Smooth muscle cell (in vitro differentiated cells): ENCODE measurements around the gene DHRS7C. TPM values are rescaled to one million over a fixed set of nuclear protein-coding genes. Genes with fewer than 3 reads are reported as not detected.
A peak's percentile ranks its signal among the peaks of the same experiment; 100 is the strongest.

ENCODE experiments used
- DNase-seq: peaks from one replicate; lab custom pipeline; 2025; ENCODE audit not compliant: unreplicated experiment; lab: John Stamatoyannopoulos, UW
- H2AFZ ChIP-seq: fragments of 200-600 bp; sonication (generic); 2 replicates; pipeline ENCODE4 v1.6.0; 2016; ENCODE audit warnings: antibody characterized with exemption, low read depth, mild to moderate bottlenecking
- H3F3A ChIP-seq: fragments of 200-600 bp; sonication (generic); 2 replicates; pipeline ENCODE4 v1.6.0; 2017; ENCODE audit warnings: antibody characterized with exemption, low read depth
- H3K27ac ChIP-seq: fragments of 200-600 bp; sonication (generic); 2 replicates; pipeline ENCODE4 v1.5.1; 2016; ENCODE audit warnings: low read depth, mild to moderate bottlenecking
- H3K27me3 ChIP-seq: fragments of 200-600 bp; sonication (generic); 2 replicates; pipeline ENCODE4 v1.6.1; 2016; ENCODE audit warnings: low read depth, mild to moderate bottlenecking
- H3K36me3 ChIP-seq: fragments of 200-600 bp; sonication (generic); 2 replicates; pipeline ENCODE4 v1.5.1; 2016; ENCODE audit warnings: low read depth
- H3K4me1 ChIP-seq: fragments of 200-600 bp; sonication (generic); 2 replicates; pipeline ENCODE4 v1.5.1; 2016; ENCODE audit warnings: low read depth
- H3K4me2 ChIP-seq: fragments of 200-600 bp; sonication (generic); 2 replicates; pipeline ENCODE4 v1.6.0; 2016; ENCODE audit warnings: mild to moderate bottlenecking
- H3K4me3 ChIP-seq: fragments of 200-600 bp; sonication (generic); 2 replicates; pipeline ENCODE4 v1.5.1; 2016; ENCODE audit warnings: mild to moderate bottlenecking
- H3K79me2 ChIP-seq: fragments of 200-600 bp; sonication (generic); 2 replicates; pipeline ENCODE4 v1.6.0; 2016; ENCODE audit warnings: low read depth, mild to moderate bottlenecking
- H3K9ac ChIP-seq: fragments of 200-600 bp; sonication (generic); 2 replicates; pipeline ENCODE4 v1.6.0; 2016; ENCODE audit warnings: low read depth
- H3K9me3 ChIP-seq: fragments of 200-600 bp; sonication (generic); replicated peaks from 2 replicates; pipeline ENCODE4 v1.5.1; 2016; ENCODE audit warnings: low read depth
- H4K20me1 ChIP-seq: fragments of 200-600 bp; sonication (generic); 2 replicates; pipeline ENCODE4 v1.6.0; 2016; ENCODE audit warnings: low read depth
- WGBS: methylation state at CpG from one replicate; pipeline ENCODE4 v1.1.7; 2016; ENCODE audit warnings: low lambda C conversion rate; 5-methylcytosine and 5-hydroxymethylcytosine counted together
- polyA plus RNA-seq: library from polyadenylated mRNA; unstranded; fragments of >200 nt; fragmentation: Nextera tagmentation; extraction: Ambion mirVana; gene quantifications from 2 replicates; pipeline ENCODE4 v1.2.1, GENCODE V29; 2016
- total RNA-seq: library from RNA; depleted of rRNA; stranded (reverse); fragments of >200 nt; gene quantifications from 2 replicates; pipeline ENCODE4 v1.2.3, GENCODE V29; 2014
- TF ChIP-seq, protein P1 (sequence below): fragments of 200-600 bp; sonication (generic); IDR thresholded peaks from 2 replicates; pipeline ENCODE4 v1.5.1; 2017; ENCODE audit warnings: borderline replicate concordance, mild to moderate bottlenecking, antibody characterized with exemption; ENCODE audit not compliant: insufficient read depth, poor library complexity, severe bottlenecking

The DHRS7C gene
- total and polyA plus RNA-seq, 2 experiments from 2014 or later, result not detected

DNA sequence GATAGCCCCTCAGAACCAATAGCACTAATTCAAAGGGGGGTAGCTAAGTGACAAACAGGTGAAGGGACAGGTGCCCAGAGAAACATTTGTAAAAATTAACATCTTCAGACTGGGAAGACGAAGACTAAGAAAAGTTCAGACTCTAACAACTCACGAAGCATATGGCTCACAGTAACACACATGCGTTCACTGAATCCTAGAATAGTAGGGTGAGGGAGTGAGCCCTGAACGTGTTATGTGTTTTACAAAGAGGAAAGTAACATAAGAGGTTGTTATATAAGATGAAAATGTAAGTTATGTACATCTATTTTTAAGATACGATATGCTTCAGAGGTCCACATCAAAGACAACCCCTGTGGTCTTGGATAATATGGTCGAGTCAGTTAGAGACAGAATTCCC lies 15.3 kb upstream of the DHRS7C start:
- no peak overlapping the region for H2AFZ ChIP-seq
- H3K79me2 ChIP-seq, result no peaks in the 10 kb centered on the region
- H3K4me2 ChIP-seq, result no peak overlapping the region
- no peaks in the 10 kb centered on the region for H3K4me1 ChIP-seq
- H3K9me3 ChIP-seq, result no peaks in the 10 kb centered on the region
- H4K20me1 ChIP-seq, result no peaks in the 10 kb centered on the region
- H3K27ac ChIP-seq, result no peak overlapping the region
- no peak for DNase-seq
- no peak overlapping the region for H3K9ac ChIP-seq
- no peaks in the 10 kb centered on the region for H3K36me3 ChIP-seq
- 84% methylated on average over 6 of the region's 6 CpGs for WGBS
- no peak overlapping the region for H3K4me3 ChIP-seq
- TF ChIP-seq, protein P1, sequence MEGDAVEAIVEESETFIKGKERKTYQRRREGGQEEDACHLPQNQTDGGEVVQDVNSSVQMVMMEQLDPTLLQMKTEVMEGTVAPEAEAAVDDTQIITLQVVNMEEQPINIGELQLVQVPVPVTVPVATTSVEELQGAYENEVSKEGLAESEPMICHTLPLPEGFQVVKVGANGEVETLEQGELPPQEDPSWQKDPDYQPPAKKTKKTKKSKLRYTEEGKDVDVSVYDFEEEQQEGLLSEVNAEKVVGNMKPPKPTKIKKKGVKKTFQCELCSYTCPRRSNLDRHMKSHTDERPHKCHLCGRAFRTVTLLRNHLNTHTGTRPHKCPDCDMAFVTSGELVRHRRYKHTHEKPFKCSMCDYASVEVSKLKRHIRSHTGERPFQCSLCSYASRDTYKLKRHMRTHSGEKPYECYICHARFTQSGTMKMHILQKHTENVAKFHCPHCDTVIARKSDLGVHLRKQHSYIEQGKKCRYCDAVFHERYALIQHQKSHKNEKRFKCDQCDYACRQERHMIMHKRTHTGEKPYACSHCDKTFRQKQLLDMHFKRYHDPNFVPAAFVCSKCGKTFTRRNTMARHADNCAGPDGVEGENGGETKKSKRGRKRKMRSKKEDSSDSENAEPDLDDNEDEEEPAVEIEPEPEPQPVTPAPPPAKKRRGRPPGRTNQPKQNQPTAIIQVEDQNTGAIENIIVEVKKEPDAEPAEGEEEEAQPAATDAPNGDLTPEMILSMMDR, result no peak
- H3K27me3 ChIP-seq, result peaks cover 5% of the 10 kb centered on the region
- H3F3A ChIP-seq, result no peaks in the 10 kb centered on the region

DNA sequence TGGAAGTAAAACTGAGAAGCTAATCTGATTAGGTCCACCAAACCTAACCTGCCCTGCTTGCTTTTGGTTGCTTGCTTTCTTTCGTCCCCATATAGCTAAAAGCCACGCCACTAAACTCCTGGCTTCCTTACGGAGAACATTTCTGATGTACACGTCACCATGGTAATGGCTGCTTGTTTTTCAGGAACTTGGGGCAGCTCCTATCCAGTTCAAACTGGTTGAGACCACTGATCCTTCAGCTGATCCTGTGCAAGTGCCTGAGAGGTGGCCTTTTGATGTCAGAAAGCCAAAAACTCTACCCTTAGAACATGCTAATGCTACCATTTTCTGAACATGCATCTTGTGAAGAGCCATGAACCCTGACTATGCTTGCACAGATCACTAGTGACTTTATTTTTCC lies 14.4 kb upstream of the DHRS7C start:
- no peaks in the 10 kb centered on the region for H3K36me3 ChIP-seq
- H3K4me3 ChIP-seq, result no peak overlapping the region
- no peak overlapping the region for H3K4me2 ChIP-seq
- peaks cover 5% of the 10 kb centered on the region for H3K27me3 ChIP-seq
- TF ChIP-seq, protein P1, result no peak
- no peaks in the 10 kb centered on the region for H3K9me3 ChIP-seq
- H4K20me1 ChIP-seq, result no peaks in the 10 kb centered on the region
- no peak overlapping the region for H2AFZ ChIP-seq
- no peak for DNase-seq
- no peak overlapping the region for H3K27ac ChIP-seq
- no peak overlapping the region for H3K9ac ChIP-seq
- H3F3A ChIP-seq, result no peaks in the 10 kb centered on the region
- no peaks in the 10 kb centered on the region for H3K4me1 ChIP-seq
- 75% methylated on average over 4 of the region's 4 CpGs for WGBS
- H3K79me2 ChIP-seq, result no peaks in the 10 kb centered on the region

DNA sequence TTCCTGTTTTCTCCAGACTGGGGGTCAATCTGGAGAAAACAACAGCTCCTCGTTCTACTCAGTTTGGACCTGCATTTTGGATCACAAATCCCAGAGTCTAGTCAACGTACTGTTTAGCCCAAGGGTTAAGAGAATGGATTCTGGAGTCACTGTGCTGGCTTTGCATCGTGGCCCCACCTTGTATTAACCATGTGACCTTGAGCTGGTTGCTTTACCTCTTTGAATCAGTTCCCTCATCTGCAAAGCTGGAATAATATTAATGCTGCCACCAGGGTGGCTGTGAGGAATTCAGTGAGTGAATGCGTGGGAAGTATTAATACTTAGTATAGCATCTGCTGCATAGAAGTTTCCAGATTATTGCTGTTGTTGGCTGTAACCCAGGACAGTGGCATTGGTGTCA lies 11.3 kb upstream of the DHRS7C start:
- Histone ChIP-seq H3K4me3 (no peak overlapping the region), H2AFZ (no peak overlapping the region), H3K27ac (no peak overlapping the region), H3K36me3 (no peaks in the 10 kb centered on the region), H3K27me3 (peaks cover 5% of the 10 kb centered on the region), H3K4me1 (no peaks in the 10 kb centered on the region), H3K4me2 (no peak overlapping the region), H4K20me1 (no peaks in the 10 kb centered on the region), H3K79me2 (no peaks in the 10 kb centered on the region), H3F3A (no peaks in the 10 kb centered on the region), H3K9me3 (no peaks in the 10 kb centered on the region), H3K9ac (no peak overlapping the region)
- DNase-seq, result no peak
- 70% methylated on average over 4 of the region's 4 CpGs for WGBS
- TF ChIP-seq, protein P1, result no peak

DNA sequence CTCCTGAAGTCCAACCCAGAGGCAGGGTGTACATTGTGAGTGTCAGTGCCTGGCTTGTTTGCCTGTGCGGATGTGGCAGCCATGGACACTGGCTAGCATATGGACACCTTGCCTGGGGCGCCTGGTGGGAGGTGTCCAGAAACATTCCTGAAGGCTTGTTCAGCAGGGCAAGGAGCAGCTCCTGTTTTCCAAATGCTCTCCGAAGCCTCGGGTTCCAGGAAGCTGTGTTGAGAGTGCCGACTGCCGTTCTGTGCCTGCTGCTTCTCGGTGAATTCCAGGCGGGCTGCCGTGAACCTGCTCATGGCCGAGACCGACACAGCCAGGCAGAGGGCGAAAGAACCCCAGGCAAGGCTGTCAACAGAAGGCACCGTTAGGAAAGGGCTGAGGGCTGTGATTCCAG lies 10.9 kb upstream of the DHRS7C start:
- Histone ChIP-seq H3K79me2 (no peaks in the 10 kb centered on the region), H3F3A (no peaks in the 10 kb centered on the region), H3K36me3 (no peaks in the 10 kb centered on the region), H3K4me3 (no peak overlapping the region), H3K9me3 (no peaks in the 10 kb centered on the region), H3K9ac (no peak overlapping the region), H4K20me1 (no peaks in the 10 kb centered on the region), H3K4me1 (no peaks in the 10 kb centered on the region), H3K4me2 (no peak overlapping the region), H3K27me3 (peaks cover 5% of the 10 kb centered on the region), H3K27ac (peak overlapping the region; percentile 17), H2AFZ (no peak overlapping the region)
- DNase-seq, result no peak
- WGBS, result 62% methylated on average over 13 of the region's 13 CpGs
- TF ChIP-seq, protein P1, result no peak
